Endothelial cell of umbilical vein (primary cell): ENCODE results near the gene PFAS. TPM values are rescaled to one million over a fixed set of nuclear protein-coding genes. Genes with fewer than 3 reads are reported as not detected.

Experiments
- BruUV-seq: library from RNA; stranded (reverse); fragments of 400-500 nt; replicated peaks from 2 replicates; lab custom pipeline; 2021; lab: Mats Ljungman, UMichigan
- CTCF ChIA-PET: fragments of 300-600, 350-600 bp; sonication (Branson Sonifier 250); formaldehyde crosslinking; loops from one replicate; lab custom pipeline; 2021; ENCODE audit warnings: antibody characterized with exemption, inconsistent platforms; lab: Charles Lee
- POLR2A ChIA-PET: fragments of 300-600, 350-600 bp; sonication (Branson Sonifier 250); formaldehyde crosslinking; loops from one replicate; lab custom pipeline; 2021; ENCODE audit warnings: antibody characterized with exemption, inconsistent platforms; lab: Charles Lee
- DNase-seq: peaks from one replicate; pipeline ENCODE4 v3.0.0-alpha.2; 2011; ENCODE audit warnings: low read depth, low spot score
- FAIRE-seq: peaks from 2 replicates; lab custom pipeline; 2011; peaks lifted over from hg19 to GRCh38; lab: Jason Lieb, UNC
- H2AFZ ChIP-seq: 2 replicates; pipeline ENCODE4 v1.6.0; 2012; ENCODE audit warnings: low read depth, low read length, control low read depth, inconsistent platforms
- H3K27ac ChIP-seq: 2 replicates; pipeline ENCODE4 v1.5.1; 2011; ENCODE audit warnings: low read depth, mild to moderate bottlenecking, control low read depth, low read length, moderate library complexity; ENCODE audit not compliant: insufficient read depth
- H3K27me3 ChIP-seq, 2 experiments: 2 replicates each; pipeline versions ENCODE4 v1.6.0 to v1.6.1; 2011; ENCODE audit warnings: low read length in 2 of 2, mixed read lengths in 1 of 2; ENCODE audit not compliant: control insufficient read depth in 2 of 2, insufficient read depth in 2 of 2
- H3K36me3 ChIP-seq, 2 experiments: 2 replicates in 1 of 2; 3 replicates in 1 of 2; pipeline ENCODE4 v1.5.1; 2011; ENCODE audit warnings: low read length in 2 of 2, mild to moderate bottlenecking in 1 of 2, moderate library complexity in 1 of 2; ENCODE audit not compliant: control insufficient read depth in 2 of 2, insufficient read depth in 2 of 2; ENCODE audit errors: extremely low read depth in 1 of 2
- H3K4me1 ChIP-seq: 3 replicates; pipeline ENCODE4 v1.5.1; 2011; ENCODE audit warnings: mild to moderate bottlenecking, low read length; ENCODE audit not compliant: control insufficient read depth, insufficient read depth; ENCODE audit errors: extremely low read depth
- H3K4me2 ChIP-seq: 2 replicates; pipeline ENCODE4 v1.6.1; 2011; ENCODE audit warnings: low read length, control low read depth, mixed read lengths; ENCODE audit not compliant: insufficient read depth
- H3K4me3 ChIP-seq, 3 experiments: fragments of 200-600 bp in 1 of 3; sonication (generic), shearing (Covaris generic) in 1 of 3; replicated peaks in 1 of 3; 2 replicates each; pipeline ENCODE4 v1.5.1; 2011 to 2016; ENCODE audit warnings: control low read depth in 3 of 3, low read length in 3 of 3, mild to moderate bottlenecking in 2 of 3, inconsistent platforms in 1 of 3, low read depth in 1 of 3, moderate library complexity in 1 of 3; ENCODE audit not compliant: insufficient read depth in 1 of 3
- H3K79me2 ChIP-seq: 2 replicates; pipeline ENCODE4 v1.6.0; 2012; ENCODE audit warnings: low read length, inconsistent platforms; ENCODE audit not compliant: control insufficient read depth, insufficient read depth
- H3K9ac ChIP-seq: replicated peaks from 2 replicates; pipeline ENCODE3; 2011; ENCODE audit warnings: low read length, control low read depth; ENCODE audit not compliant: insufficient read depth; ENCODE audit errors: extremely low read depth
- H3K9me1 ChIP-seq: replicated peaks from 3 replicates; pipeline ENCODE4 v1.6.0; 2011; ENCODE audit warnings: mild to moderate bottlenecking, low read length; ENCODE audit not compliant: control insufficient read depth, insufficient read depth; ENCODE audit errors: extremely low read depth
- H3K9me3 ChIP-seq: replicated peaks from 2 replicates; pipeline ENCODE4 v1.5.1; 2012; ENCODE audit warnings: low read length, inconsistent platforms; ENCODE audit not compliant: control insufficient read depth, insufficient read depth
- H4K20me1 ChIP-seq: replicated peaks from 2 replicates; pipeline ENCODE3; 2011; ENCODE audit warnings: mild to moderate bottlenecking, low read length; ENCODE audit not compliant: control insufficient read depth, insufficient read depth; ENCODE audit errors: extremely low read depth
- CTCF ChIP-seq, 2 donors: IDR thresholded peaks; 1 replicate in 1 of 2; 2 replicates in 1 of 2; pipeline ENCODE4 v1.5.1; 2011; ENCODE audit warnings: low read length in 2 of 2, mild to moderate bottlenecking in 2 of 2, moderate library complexity in 2 of 2, control low read depth in 1 of 2, inconsistent platforms in 1 of 2, low read depth in 1 of 2; ENCODE audit not compliant: insufficient read depth in 1 of 2; ENCODE audit errors: extremely low read depth in 1 of 2
- EZH2 ChIP-seq: IDR thresholded peaks from 2 replicates; pipeline ENCODE4 v1.6.1; 2012; ENCODE audit warnings: borderline replicate concordance, low read depth, mild to moderate bottlenecking, moderate library complexity, low read length, inconsistent platforms; ENCODE audit not compliant: severe bottlenecking
- FOS ChIP-seq: IDR thresholded peaks from 2 replicates; pipeline ENCODE4 v1.6.1; 2011; ENCODE audit warnings: mild to moderate bottlenecking, low read length, moderate library complexity, borderline replicate concordance; ENCODE audit not compliant: insufficient read depth
- GATA2 ChIP-seq: IDR thresholded peaks from 2 replicates; pipeline ENCODE4 v1.7.0; 2011; ENCODE audit warnings: low read depth, mild to moderate bottlenecking, moderate library complexity, mixed read lengths, low read length; ENCODE audit not compliant: insufficient read length, insufficient read depth
- JUN ChIP-seq: IDR thresholded peaks from 2 replicates; pipeline ENCODE4 v1.6.1; 2011; ENCODE audit warnings: borderline replicate concordance, low read depth; ENCODE audit not compliant: insufficient read length, insufficient read depth
- MAX ChIP-seq: IDR thresholded peaks from 2 replicates; pipeline ENCODE4 v1.6.1; 2011; ENCODE audit not compliant: insufficient read depth, insufficient read length
- MYC ChIP-seq: IDR thresholded peaks from one replicate; pipeline ENCODE4 v1.6.1; 2011; ENCODE audit warnings: mild to moderate bottlenecking, low read depth, low read length
- POLR2A ChIP-seq: IDR thresholded peaks from 2 replicates; pipeline ENCODE4 v1.6.1; 2012; ENCODE audit warnings: low read depth, mild to moderate bottlenecking, control low read depth, low read length
- POLR2AphosphoS5 ChIP-seq: IDR thresholded peaks from 2 replicates; pipeline ENCODE4 v1.6.1; 2012; ENCODE audit warnings: low read depth, mild to moderate bottlenecking, control low read depth, low read length, moderate library complexity; ENCODE audit not compliant: insufficient read depth
- dilution Hi-C: fragments of 300-500 bp; cut with MboI; formaldehyde crosslinking; loops from one replicate; pipeline ENCODE4 v1.15.0; 2019; ENCODE audit warnings: low sequenced_read_pairs; ENCODE audit not compliant: extremely low pct_ligation_motif_present
- intact Hi-C: fragments of 100-400 bp; cut with micrococcal nuclease; formaldehyde crosslinking; loops from one replicate; pipeline ENCODE4 v1.10.0; 2022
- polyA plus RNA-seq, 4 experiments: library from polyadenylated mRNA; depleted of rRNA in 3 of 4; stranded (reverse) in 3 of 4; unstranded in 1 of 4; fragments of >200 nt; gene quantifications; 2 replicates each; pipeline versions ENCODE4 v1.2.1 to v1.2.3, GENCODE V29; 2011 to 2012; ENCODE audit warnings: missing spikeins in 1 of 4
- total RNA-seq: library from RNA; stranded (reverse); gene quantifications from 2 replicates; pipeline ENCODE4 v1.2.3, GENCODE V29; 2021

Gene PFAS
- total and polyA plus RNA-seq, 2 donors (not counting 3 experiments of a cell fraction or from before 2014, with no cell fraction given): 34.1 to 108 TPM

- intact Hi-C loops: no loop called here
- POLR2A ChIA-PET: no interaction called here
- Histone ChIP-seq H3K9me3 (no peaks in the 10 kb centered on the region), H3K27me3 (no peaks in the 10 kb centered on the region), H3K9ac (no peak overlapping the region), H3K79me2 (peaks cover 27% of the 10 kb centered on the region), H3K36me3 (peaks cover 18 to 48% of the 10 kb centered on the region in 2 experiments), H3K9me1 (no peaks in the 10 kb centered on the region), H3K4me2 (no peak overlapping the region), H3K27ac (no peak overlapping the region), H3K4me3 (no peak overlapping the region), H3K4me1 (peaks cover 20% of the 10 kb centered on the region), H2AFZ (no peak overlapping the region), H4K20me1 (no peaks in the 10 kb centered on the region)
- CTCF ChIA-PET: interaction anchor here (1.5 kb wide), 1 partner anchor 15 kb away, joined by 4 read pairs; no protein-coding TSS in a partner anchor
- dilution Hi-C loops: no loop called here
- FAIRE-seq: no peak
- DNase-seq: no peak
- no TSS peak for BruUV-seq
- TF ChIP-seq POLR2AphosphoS5: no peak
- no peak for TF ChIP-seq POLR2A
- no peak for TF ChIP-seq CTCF (IDR thresholded peaks at IDR 0.05; ENCODE audit: extremely low read depth in 1 of 2, insufficient read depth in 1 of 2, low read depth in 1 of 2, low read length in 2 of 2)
- TF ChIP-seq MAX: no peak
- TF ChIP-seq MYC: no peak
- TF ChIP-seq FOS: no peak
- no peak for TF ChIP-seq EZH2
- TF ChIP-seq JUN: no peak
- no peak for TF ChIP-seq GATA2
Observed at GRCh38 chr17:8315764-8316217, 66.7 kb downstream of the PFAS start.
